Uterus (tissue), 2 donors: ENCODE data around the gene CPA4.

Experiments
- POLR2A ChIP-seq, 2 donors: fragments of 450-650 bp; IDR thresholded peaks; one replicate each; pipeline ENCODE4 v1.6.1; 2016; ENCODE audit warnings: antibody characterized with exemption in 2 of 2, mild to moderate bottlenecking in 1 of 2, moderate library complexity in 1 of 2
- TF ChIP-seq, protein P1 (sequence below), 4 experiments: fragments of 200-600 bp in 2 of 4; fragments of 450-650 bp in 2 of 4; sonication (generic) in 2 of 4; IDR thresholded peaks; one replicate each; pipeline ENCODE4 v1.5.1; 2016 to 2019; ENCODE audit warnings: antibody characterized with exemption in 4 of 4, mild to moderate bottlenecking in 2 of 4, moderate library complexity in 1 of 4

DNA sequence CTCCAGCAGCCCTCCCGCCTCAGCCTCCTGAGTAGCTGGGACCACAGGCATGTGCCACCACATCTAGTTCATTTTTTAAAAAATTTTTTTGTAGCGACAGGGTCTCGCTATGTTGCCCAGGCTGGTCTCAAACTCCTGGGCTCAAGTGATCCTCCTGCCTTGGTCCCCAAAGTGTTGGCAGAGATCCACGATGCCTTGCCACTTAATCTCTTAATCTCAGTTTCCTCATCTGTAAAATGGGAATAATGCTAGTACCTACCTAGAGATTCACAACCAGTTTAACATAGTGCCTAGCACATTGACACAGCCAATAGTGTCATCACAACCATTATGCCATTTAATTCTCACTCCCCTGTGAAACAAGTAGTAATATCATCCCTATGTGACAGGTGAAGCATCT, 4.8 kb upstream of the CPA4 start:
- TF ChIP-seq POLR2A (IDR thresholded peaks at IDR 0.05): no peak
- TF ChIP-seq, protein P1, sequence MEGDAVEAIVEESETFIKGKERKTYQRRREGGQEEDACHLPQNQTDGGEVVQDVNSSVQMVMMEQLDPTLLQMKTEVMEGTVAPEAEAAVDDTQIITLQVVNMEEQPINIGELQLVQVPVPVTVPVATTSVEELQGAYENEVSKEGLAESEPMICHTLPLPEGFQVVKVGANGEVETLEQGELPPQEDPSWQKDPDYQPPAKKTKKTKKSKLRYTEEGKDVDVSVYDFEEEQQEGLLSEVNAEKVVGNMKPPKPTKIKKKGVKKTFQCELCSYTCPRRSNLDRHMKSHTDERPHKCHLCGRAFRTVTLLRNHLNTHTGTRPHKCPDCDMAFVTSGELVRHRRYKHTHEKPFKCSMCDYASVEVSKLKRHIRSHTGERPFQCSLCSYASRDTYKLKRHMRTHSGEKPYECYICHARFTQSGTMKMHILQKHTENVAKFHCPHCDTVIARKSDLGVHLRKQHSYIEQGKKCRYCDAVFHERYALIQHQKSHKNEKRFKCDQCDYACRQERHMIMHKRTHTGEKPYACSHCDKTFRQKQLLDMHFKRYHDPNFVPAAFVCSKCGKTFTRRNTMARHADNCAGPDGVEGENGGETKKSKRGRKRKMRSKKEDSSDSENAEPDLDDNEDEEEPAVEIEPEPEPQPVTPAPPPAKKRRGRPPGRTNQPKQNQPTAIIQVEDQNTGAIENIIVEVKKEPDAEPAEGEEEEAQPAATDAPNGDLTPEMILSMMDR (IDR thresholded peaks at IDR 0.05): no peak
